HL-60 (cell line): ENCODE results near the gene WDR83.

Source experiments
- DNase-seq, 2 experiments: peaks; one replicate each; pipeline ENCODE4 v3.0.0-alpha.2; 2010 to 2020; ENCODE audit warnings: low read depth in 1 of 2, low spot score in 1 of 2
- H3K27ac ChIP-seq: fragments of 250-450 bp; sonication (Bioruptor Pico); replicated peaks from 2 replicates; pipeline ENCODE4 v1.5.1; 2020; ENCODE audit warnings: mild to moderate bottlenecking, moderate library complexity
- H3K27me3 ChIP-seq: fragments of 250-450 bp; sonication (Bioruptor Pico); 2 replicates; pipeline ENCODE4 v1.5.1; 2021; ENCODE audit warnings: mild to moderate bottlenecking, moderate library complexity; ENCODE audit not compliant: insufficient read depth, poor library complexity, severe bottlenecking
- H3K4me3 ChIP-seq: replicated peaks from 2 replicates; pipeline ENCODE4 v1.5.1; 2011; ENCODE audit warnings: mild to moderate bottlenecking, control low read depth, low read length; ENCODE audit not compliant: insufficient read depth
- GABPA ChIP-seq: IDR thresholded peaks from 2 replicates; pipeline ENCODE4 v1.6.1; 2012; ENCODE audit warnings: low read depth
- POLR2AphosphoS5 ChIP-seq: IDR thresholded peaks from 2 replicates; pipeline ENCODE4 v1.6.1; 2012; ENCODE audit warnings: low read depth
- SPI1 ChIP-seq: IDR thresholded peaks from 2 replicates; pipeline ENCODE4 v1.6.1; 2012; ENCODE audit warnings: low read depth, mild to moderate bottlenecking, borderline replicate concordance
- TF ChIP-seq, protein P1 (sequence below): IDR thresholded peaks from one replicate; pipeline ENCODE4 v1.5.1; 2011; ENCODE audit warnings: low read length, control low read depth, inconsistent platforms; ENCODE audit not compliant: insufficient read depth
- TF ChIP-seq, protein P2 (sequence below): IDR thresholded peaks from 2 replicates; pipeline ENCODE4 v1.6.1; 2012; ENCODE audit warnings: low read depth; ENCODE audit not compliant: insufficient replicate concordance

WDR83 gene

DNA sequence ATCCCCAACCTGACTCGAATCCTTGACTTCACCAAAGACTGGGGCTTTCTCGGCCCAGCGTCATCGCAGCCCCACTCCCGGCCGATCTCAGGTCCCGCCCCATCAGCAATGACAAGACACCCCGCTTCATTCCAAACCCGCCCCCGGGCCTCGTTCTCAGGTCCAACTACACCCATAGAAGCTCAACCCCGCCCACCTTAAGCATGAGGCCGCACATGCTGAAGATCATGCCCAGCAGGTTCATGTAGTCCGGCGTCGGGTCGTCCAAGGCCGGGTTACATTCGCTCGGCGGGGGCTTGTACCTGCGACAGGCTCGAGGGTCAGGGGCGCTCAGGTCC lies 2.3 kb downstream of the WDR83 start:
- TF ChIP-seq, protein P1, sequence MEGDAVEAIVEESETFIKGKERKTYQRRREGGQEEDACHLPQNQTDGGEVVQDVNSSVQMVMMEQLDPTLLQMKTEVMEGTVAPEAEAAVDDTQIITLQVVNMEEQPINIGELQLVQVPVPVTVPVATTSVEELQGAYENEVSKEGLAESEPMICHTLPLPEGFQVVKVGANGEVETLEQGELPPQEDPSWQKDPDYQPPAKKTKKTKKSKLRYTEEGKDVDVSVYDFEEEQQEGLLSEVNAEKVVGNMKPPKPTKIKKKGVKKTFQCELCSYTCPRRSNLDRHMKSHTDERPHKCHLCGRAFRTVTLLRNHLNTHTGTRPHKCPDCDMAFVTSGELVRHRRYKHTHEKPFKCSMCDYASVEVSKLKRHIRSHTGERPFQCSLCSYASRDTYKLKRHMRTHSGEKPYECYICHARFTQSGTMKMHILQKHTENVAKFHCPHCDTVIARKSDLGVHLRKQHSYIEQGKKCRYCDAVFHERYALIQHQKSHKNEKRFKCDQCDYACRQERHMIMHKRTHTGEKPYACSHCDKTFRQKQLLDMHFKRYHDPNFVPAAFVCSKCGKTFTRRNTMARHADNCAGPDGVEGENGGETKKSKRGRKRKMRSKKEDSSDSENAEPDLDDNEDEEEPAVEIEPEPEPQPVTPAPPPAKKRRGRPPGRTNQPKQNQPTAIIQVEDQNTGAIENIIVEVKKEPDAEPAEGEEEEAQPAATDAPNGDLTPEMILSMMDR: no peak
- TF ChIP-seq POLR2AphosphoS5: no peak
- TF ChIP-seq, protein P2, sequence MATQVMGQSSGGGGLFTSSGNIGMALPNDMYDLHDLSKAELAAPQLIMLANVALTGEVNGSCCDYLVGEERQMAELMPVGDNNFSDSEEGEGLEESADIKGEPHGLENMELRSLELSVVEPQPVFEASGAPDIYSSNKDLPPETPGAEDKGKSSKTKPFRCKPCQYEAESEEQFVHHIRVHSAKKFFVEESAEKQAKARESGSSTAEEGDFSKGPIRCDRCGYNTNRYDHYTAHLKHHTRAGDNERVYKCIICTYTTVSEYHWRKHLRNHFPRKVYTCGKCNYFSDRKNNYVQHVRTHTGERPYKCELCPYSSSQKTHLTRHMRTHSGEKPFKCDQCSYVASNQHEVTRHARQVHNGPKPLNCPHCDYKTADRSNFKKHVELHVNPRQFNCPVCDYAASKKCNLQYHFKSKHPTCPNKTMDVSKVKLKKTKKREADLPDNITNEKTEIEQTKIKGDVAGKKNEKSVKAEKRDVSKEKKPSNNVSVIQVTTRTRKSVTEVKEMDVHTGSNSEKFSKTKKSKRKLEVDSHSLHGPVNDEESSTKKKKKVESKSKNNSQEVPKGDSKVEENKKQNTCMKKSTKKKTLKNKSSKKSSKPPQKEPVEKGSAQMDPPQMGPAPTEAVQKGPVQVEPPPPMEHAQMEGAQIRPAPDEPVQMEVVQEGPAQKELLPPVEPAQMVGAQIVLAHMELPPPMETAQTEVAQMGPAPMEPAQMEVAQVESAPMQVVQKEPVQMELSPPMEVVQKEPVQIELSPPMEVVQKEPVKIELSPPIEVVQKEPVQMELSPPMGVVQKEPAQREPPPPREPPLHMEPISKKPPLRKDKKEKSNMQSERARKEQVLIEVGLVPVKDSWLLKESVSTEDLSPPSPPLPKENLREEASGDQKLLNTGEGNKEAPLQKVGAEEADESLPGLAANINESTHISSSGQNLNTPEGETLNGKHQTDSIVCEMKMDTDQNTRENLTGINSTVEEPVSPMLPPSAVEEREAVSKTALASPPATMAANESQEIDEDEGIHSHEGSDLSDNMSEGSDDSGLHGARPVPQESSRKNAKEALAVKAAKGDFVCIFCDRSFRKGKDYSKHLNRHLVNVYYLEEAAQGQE: no peak
- no peak for TF ChIP-seq GABPA
- TF ChIP-seq SPI1: no peak
- H3K4me3 ChIP-seq: peak overlapping the region; percentile 86
- no peaks in the 10 kb centered on the region for H3K27me3 ChIP-seq
- DNase-seq: peak; percentile 45 to 63
- H3K27ac ChIP-seq: peak overlapping the region; percentile 99

DNA sequence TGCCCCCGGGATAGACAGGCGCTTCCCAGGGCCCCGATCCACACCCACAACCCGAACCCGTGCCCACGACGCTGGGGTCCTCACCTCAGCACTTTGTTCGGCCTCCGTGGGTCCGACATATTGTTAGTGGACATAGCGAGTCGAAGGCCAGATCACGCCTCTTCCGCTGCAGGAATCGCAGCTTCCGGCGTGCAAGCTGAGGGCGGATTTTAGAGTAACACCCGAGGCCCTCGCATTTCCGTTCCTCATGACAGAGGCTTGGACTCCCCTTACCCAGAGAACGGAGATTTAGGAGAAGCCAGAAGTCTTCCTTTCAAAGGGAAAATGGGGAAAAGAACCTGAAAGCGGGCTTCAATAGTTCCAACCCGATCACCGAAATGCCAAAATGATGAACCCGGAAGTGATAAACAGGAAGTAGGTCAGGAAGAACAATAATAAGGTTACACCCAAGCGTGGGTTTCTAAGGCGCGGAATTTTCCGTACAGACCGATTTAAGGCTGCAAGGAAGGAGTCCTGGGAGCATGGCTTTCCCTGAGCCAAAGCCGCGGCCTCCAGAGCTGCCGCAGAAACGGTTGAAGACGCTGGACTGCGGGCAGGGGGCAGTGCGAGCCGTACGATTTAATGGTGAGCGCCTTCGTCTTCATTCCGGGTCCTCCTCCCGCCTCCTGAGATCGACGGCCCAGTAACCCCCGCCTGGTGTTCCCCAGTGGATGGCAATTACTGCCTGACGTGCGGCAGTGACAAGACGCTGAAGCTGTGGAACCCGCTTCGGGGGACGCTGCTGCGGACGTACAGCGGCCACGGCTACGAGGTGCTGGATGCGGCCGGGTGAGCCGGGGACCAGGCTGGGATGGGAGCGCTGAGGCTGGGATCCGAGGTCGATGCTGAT lies 2.9 kb downstream of the WDR83 start:
- peak; percentile 75 to 76 for DNase-seq
- H3K27ac ChIP-seq: peak overlapping the region; percentile 99
- no peaks in the 10 kb centered on the region for H3K27me3 ChIP-seq
- peak overlapping the region; percentile 86 for H3K4me3 ChIP-seq
- TF ChIP-seq, protein P2: peak; percentile 49
- TF ChIP-seq SPI1: 0 out of 2 replicates have a peak, but pooled peaks have one; percentile 9
- peak; percentile 57 for TF ChIP-seq POLR2AphosphoS5
- TF ChIP-seq, protein P1: no peak
- peak; percentile 99 for TF ChIP-seq GABPA

DNA sequence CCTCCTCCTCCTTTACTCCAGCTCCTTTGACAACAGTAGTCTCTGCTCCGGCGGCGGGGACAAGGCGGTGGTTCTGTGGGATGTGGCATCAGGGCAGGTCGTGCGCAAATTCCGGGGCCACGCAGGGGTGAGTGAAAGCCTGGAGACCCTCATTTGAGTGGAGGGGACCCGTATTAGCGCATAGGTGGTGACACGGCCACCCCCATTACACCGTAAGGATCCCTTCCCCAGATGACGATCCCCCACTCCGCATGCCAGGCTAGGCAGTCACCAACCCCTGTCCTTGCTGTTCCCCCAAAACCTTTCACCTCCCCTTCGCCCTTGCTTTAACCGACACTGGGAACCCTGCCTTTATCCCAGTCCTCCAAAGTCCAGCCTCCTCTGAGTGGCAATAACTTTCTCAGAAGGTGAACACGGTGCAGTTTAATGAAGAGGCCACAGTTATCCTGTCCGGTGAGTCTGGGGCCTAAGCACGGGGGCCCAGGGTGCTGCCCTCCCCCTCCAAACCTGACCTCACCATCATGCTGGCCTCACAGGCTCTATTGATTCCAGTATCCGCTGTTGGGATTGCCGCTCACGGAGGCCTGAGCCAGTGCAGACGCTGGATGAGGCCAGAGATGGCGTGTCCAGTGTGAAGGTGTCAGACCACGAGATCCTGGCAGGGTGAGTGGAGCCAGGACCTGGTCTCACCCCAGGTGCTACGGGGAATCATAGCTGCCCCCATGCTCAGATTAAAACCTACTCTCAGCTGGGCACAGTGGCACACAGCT lies 3.7 kb downstream of the WDR83 start:
- no peaks in the 10 kb centered on the region for H3K27me3 ChIP-seq
- H3K4me3 ChIP-seq: peak overlapping the region; percentile 86
- DNase-seq: no peak
- H3K27ac ChIP-seq: peak overlapping the region; percentile 99
- TF ChIP-seq SPI1 (no peak), POLR2AphosphoS5 (no peak; the same call in 1 of the 2 replicates), GABPA (no peak)
- TF ChIP-seq, protein P1: no peak
- TF ChIP-seq, protein P2: no peak
